ENCODE data around the gene NUCKS1.

The NUCKS1 gene

DNA sequence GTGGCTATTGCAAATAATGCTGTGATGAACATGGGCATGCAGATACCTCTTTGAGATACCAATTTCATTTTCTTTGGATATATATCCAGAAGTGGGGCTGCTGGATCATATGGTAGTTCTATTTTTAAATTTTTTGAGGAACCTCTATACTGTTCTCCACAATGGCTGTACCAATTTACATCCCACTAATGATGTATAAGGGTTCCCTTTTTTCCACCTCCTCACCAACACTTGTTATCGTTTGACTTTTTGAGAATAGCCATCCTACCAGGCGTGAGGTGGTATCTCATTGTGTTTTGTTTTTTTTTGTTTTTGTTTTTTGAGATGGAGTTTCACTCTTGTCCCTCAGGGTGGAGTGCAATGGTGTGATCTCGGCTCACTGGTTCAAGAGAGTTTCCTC, 6.6 kb upstream of the NUCKS1 start:
- no peak for TF ChIP-seq EZH2phosphoT487 (IDR thresholded peaks at IDR 0.05; ENCODE audit: borderline replicate concordance)
- TF ChIP-seq CTCF (conservative IDR thresholded peaks at IDR 0.05; ENCODE audit: low read length) = no peak
- Histone ChIP-seq H3K36me3 (ENCODE audit: insufficient read depth, low read length) (no peaks in the 10 kb centered on the region), H3K4me3 (ENCODE audit: low read length, poor library complexity, severe bottlenecking) (no peak overlapping the region), H3K4me1 (ENCODE audit: insufficient read depth, low read length, poor library complexity, severe bottlenecking) (no peaks in the 10 kb centered on the region), H3F3A (ENCODE audit: low read depth) (peaks cover 3% of the 10 kb centered on the region; the same call in 1 of the 2 replicates), H3K27me3 (ENCODE audit: insufficient read depth, low read length, poor library complexity, severe bottlenecking) (no peaks in the 10 kb centered on the region), H3K9me3 (ENCODE audit: insufficient read depth, low read depth, low read length) (no peaks in the 10 kb centered on the region), H3K9me2 (replicated peaks; ENCODE audit: low read depth, low read length) (no peaks in the 10 kb centered on the region), H3K4me2 (ENCODE audit: low read depth, low read length, poor library complexity, severe bottlenecking) (no peak overlapping the region), H4K20me1 (ENCODE audit: insufficient read depth, low read length, poor library complexity, severe bottlenecking) (no peaks in the 10 kb centered on the region), H3K79me2 (ENCODE audit: insufficient read depth, low read length) (no peaks in the 10 kb centered on the region), H3K9ac (ENCODE audit: low read depth, low read length, poor library complexity, severe bottlenecking) (no peak overlapping the region), H2AFZ (ENCODE audit: low read length) (no peak overlapping the region)

DNA sequence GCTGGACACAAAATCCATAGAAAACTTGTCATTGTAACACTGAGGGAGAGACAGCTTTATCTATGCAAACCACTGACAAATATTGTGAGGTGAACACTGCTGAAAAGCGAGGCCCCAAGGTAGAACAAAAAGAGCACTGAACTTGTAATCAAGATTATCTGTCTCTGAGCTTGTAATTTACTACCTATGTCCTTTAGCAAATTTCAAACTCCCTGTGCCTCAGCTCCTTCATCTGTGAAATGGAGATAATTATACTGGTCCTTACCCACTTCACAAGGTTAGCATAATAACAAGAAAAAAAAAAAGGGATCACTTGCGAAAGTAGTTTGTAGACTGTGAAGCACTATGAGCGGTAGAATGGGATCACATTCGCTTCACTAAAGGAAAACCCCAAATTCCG, 4.9 kb upstream of the NUCKS1 start:
- Histone ChIP-seq H2AFZ (ENCODE audit: low read length) (no peak overlapping the region), H4K20me1 (ENCODE audit: insufficient read depth, low read length, poor library complexity, severe bottlenecking) (no peaks in the 10 kb centered on the region), H3K79me2 (ENCODE audit: insufficient read depth, low read length) (peaks cover 2% of the 10 kb centered on the region; the same call in 1 of the 2 replicates), H3K36me3 (ENCODE audit: insufficient read depth, low read length) (no peaks in the 10 kb centered on the region), H3K4me3 (ENCODE audit: low read length, poor library complexity, severe bottlenecking) (no peak overlapping the region), H3K9ac (ENCODE audit: low read depth, low read length, poor library complexity, severe bottlenecking) (no peak overlapping the region), H3K4me2 (ENCODE audit: low read depth, low read length, poor library complexity, severe bottlenecking) (no peak overlapping the region), H3F3A (ENCODE audit: low read depth) (peaks cover 3% of the 10 kb centered on the region; the same call in 1 of the 2 replicates), H3K9me2 (replicated peaks; ENCODE audit: low read depth, low read length) (no peaks in the 10 kb centered on the region), H3K9me3 (ENCODE audit: insufficient read depth, low read depth, low read length) (no peaks in the 10 kb centered on the region), H3K4me1 (ENCODE audit: insufficient read depth, low read length, poor library complexity, severe bottlenecking) (peaks cover 7% of the 10 kb centered on the region), H3K27me3 (ENCODE audit: insufficient read depth, low read length, poor library complexity, severe bottlenecking) (no peaks in the 10 kb centered on the region)
- no peak for TF ChIP-seq CTCF (conservative IDR thresholded peaks at IDR 0.05; ENCODE audit: low read length)
- TF ChIP-seq EZH2phosphoT487 (IDR thresholded peaks at IDR 0.05; ENCODE audit: borderline replicate concordance) = no peak

DNA sequence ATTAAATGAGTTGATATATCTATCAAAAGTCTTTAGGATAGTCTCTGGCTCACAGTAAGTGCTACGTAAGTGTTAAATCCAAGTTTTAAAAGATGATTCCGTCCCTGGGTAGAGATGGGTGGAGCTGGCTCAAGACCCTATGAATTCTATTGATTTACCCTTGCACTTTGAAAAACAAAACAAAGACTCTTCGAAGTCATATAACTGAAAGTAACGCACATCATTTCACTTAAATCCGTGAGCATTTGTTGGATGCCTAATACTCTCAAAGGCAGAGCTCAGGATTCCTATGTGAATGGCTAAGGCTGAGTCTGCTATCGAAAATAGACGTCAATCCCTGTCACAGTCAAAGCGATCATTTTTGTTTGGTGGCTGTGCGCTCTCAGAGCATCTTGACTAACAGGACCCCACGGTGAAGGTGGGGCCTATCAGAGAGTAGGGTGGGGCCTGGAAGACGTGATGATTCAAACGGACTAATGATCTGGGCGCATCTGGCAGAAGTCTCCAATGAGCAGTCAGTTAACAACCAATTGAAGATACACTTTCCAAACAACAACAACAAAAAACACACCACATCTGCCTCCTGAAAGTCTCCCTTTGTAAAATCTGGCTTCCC, 1.2 kb upstream of the NUCKS1 start:
- Histone ChIP-seq H3K9ac (ENCODE audit: low read depth, low read length, poor library complexity, severe bottlenecking) (peak overlapping the region; percentile 98), H3K4me2 (ENCODE audit: low read depth, low read length, poor library complexity, severe bottlenecking) (peak overlapping the region; percentile 78), H3K9me2 (replicated peaks; ENCODE audit: low read depth, low read length) (no peaks in the 10 kb centered on the region), H3K4me1 (ENCODE audit: insufficient read depth, low read length, poor library complexity, severe bottlenecking) (peaks cover 27% of the 10 kb centered on the region), H4K20me1 (ENCODE audit: insufficient read depth, low read length, poor library complexity, severe bottlenecking) (peaks cover 31% of the 10 kb centered on the region), H3F3A (ENCODE audit: low read depth) (peaks cover 3% of the 10 kb centered on the region; the same call in 1 of the 2 replicates), H2AFZ (ENCODE audit: low read length) (peak overlapping the region; percentile 93; the same call in 1 of the 2 replicates), H3K27me3 (ENCODE audit: insufficient read depth, low read length, poor library complexity, severe bottlenecking) (no peaks in the 10 kb centered on the region), H3K9me3 (ENCODE audit: insufficient read depth, low read depth, low read length) (no peaks in the 10 kb centered on the region), H3K79me2 (ENCODE audit: insufficient read depth, low read length) (peaks cover 39% of the 10 kb centered on the region), H3K36me3 (ENCODE audit: insufficient read depth, low read length) (0 out of 2 replicates have a peak, but pooled peaks cover 2% of the 10 kb centered on the region), H3K4me3 (ENCODE audit: low read length, poor library complexity, severe bottlenecking) (peak overlapping the region; percentile 80)
- TF ChIP-seq EZH2phosphoT487 (IDR thresholded peaks at IDR 0.05; ENCODE audit: borderline replicate concordance) (no peak), CTCF (conservative IDR thresholded peaks at IDR 0.05; ENCODE audit: low read length) (no peak)
